Endometrial microvascular endothelial cells (primary cell): Measurements from ENCODE around the gene NUBPL. TPM values are rescaled to one million over a fixed set of nuclear protein-coding genes. Genes with fewer than 3 reads are reported as not detected.
"Not testable (repeated sequence)": the region's sequence is repeated elsewhere in the genome, so short reads cannot be mapped to it uniquely, and the experiment has no call there.

Experiments
- in situ Hi-C: cut with HindIII; loops from 2 replicates; pipeline ENCODE4 v1.10.0; 2017; ENCODE audit warnings: low sequenced_read_pairs, low pct_unique_long_range_greater_than_20kb; ENCODE audit errors: inconsistent ontology term
- total RNA-seq: library from RNA; depleted of rRNA; stranded (reverse); fragments of >200 nt; gene quantifications from one replicate; pipeline ENCODE4 v1.2.3, GENCODE V29; 2015; ENCODE audit errors: inconsistent ontology term

Gene NUBPL
- total RNA-seq, 1 donor from 2014 or later = 6.6 TPM

DNA sequence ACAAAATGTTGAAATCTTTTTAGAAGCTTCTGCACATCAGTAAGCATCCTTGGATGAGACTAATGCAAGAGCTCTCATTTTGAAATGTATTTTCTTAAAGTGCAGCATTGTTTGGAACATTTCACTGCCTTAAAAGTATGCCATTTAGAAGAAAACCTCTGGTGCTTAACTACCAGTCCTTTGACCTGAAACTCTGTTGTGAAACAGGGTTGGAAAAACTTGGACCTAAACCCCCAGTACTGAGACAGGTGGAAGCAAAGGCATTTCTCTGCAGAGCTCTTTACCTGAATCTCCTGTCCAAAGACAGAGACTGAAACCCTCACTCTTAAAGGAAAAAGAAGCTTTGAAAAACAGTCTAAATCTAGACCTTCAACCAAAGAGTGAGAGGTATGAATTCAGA is 207.2 kb downstream of the NUBPL start:
- in situ Hi-C loops = no loop called here

DNA sequence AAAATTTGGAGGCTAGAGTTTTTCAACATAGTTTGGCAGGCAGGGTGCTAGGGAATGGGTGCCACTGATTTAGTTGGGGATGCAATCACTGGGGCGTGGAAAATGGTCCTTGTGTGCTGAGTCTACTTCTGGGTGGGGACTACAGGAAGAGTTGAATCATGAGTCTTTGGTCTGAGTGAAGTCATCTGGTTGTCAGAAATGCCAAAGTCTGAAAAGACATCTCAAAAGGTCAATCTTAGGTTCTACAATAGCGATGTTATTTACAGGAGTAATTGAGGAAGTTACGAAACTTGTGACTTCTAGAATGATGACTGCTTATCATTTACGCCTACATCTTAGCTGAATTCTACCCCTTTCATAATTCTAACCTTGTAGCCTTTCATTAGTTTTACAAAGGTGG is 209.1 kb downstream of the NUBPL start:
- in situ Hi-C loops = no loop called here

DNA sequence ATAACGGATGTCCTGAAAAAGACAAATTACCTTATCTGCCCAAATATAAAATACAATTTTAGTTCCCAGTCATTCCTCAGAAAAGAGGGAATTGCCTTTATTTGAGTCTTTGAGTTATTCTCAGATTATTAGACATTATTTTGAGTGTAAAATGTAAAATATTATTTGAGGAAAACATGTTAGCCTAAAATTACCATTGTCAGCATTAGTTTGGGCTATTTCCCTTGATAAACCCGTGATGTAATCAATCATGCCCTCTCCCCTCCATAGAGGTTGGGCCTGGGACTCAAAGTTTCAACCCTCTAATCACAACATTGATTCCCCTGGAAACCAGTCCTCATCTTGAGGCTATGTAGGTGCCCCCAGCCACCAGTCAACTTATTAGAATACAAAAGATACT is 213.4 kb downstream of the NUBPL start:
- in situ Hi-C loops = no loop called here

DNA sequence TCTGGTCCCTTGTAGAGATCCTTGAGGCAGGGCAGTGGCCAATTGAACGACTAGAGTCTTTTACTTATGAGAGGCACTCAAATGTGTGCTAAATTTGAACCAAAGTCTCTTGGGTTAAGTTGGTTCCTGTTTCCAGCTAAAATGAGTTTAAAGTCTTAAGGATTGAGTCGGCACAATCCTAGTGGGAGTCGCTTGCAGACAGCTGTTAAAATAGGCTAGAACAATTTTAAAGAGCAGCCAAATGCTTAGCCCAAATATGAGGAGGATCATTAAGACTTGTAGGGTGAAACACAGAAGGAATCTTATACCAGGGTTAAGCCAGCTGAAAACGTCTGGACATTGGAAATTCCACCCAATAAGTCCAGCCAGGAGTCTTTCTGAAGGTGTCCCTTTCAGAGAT is 216.1 kb downstream of the NUBPL start:
- in situ Hi-C loops = no loop called here

DNA sequence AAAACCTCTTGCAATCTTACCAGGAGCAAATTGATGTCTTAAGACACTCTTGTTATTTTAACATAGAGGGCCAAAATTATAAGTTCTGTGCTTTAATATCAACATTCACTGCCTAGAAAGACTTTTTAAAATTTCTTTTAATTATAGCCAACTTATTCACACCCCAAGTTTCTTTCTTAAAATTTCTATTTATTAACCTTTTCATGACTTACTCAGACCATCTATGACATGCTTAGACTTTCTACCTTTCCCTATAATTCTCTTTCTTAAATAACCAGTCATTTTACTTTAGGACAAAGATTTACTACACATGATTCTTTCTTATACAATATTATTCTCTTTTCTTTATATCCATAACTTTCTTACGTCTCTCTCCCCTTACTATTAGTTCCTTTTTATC is 220.4 kb downstream of the NUBPL start:
- in situ Hi-C loops = no loop called here

DNA sequence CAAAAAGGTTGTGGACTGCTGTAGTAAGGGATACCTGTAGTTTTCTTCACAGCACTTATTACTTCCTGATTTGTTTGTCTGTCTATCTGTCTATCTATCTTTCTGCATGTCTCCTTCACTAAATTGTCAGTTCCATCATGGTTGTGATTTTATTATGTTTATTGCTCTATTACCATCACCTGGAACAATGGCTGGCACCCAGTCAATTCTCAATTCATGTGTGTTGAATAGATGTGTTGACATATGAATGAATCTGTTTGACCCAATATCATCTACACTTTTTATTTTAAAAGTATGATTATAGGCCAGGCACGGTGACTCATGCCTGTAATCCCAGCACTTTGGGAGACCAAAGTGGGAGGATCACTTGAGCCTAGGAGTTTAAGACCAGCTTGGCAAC is 224.4 kb downstream of the NUBPL start:
- in situ Hi-C loops = no loop called here

DNA sequence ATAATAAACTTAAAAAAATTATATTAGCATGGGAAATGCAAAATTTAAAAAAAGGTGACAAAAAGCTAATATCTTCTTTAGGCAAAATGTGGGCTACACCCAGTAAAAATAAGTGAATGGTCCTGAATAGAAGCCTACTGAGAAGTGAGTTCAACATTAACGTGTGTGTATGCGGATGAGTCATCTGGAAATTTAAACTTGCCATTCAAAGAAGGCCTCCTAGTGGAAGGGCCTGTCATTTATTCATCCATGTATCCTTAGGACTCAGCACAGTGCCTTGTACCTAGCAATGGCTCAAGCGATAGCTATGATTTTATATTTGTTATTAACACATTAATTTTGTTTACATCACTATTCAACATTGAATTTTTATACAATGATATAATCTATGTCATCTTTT is 226.2 kb downstream of the NUBPL start:
- in situ Hi-C loops = no loop called here

DNA sequence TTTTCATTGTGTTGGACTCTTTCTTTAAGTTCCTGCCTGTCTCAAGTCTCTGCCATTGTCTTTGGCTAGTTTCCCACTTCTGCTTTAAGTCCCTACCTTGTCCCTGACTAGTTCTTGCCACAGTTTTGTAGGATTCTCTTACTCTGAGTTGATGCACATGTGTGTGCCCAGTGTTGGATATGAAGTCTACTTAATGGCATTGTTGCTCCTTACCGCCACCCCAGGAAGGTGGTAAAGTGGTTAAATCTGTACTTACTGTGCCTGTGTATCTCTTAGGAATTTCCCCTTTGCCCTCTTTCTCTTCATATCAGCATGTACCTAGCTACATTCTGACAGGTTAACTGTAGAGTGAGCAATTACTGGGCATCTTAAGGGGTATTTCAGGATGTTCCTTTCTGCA is 227.1 kb downstream of the NUBPL start:
- in situ Hi-C loops = no loop called here

DNA sequence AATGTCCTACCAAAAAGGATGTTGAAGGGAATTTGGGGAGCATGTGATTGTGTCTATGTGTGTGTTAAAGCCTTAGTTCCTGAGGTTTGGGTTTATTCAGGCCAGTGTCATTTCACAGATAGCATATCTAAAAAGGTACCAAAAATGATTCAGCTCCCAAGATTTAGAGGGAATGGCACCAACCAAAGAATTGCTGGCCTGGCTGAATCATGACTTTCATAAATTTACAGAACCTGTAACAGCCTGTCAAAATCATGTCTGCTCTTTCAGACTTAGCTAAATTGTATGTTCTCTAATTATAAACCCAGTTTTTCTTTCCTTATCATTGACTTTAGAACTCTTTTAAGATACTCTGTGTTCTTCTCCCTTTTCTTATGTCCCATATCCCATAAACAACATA is 231.5 kb downstream of the NUBPL start:
- in situ Hi-C loops = no loop called here

DNA sequence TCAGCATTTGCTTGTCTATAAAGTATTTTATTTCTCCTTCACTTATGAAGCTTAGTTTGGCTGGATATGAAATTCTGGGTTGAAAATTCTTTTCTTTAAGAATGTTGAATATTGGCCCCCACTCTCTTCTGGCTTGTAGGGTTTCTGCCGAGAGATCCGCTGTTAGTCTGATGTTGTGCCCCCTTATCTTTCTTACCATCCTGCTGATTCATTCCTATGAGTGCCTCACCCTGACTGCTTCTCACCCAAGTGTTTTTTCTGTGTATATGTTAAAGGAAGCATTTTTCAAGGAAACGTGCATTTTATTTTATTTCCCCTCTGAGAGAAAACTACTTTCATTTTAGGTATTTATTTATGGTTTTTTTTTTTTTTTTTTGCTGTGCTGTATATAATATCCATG is 236.7 kb downstream of the NUBPL start:
- in situ Hi-C loops = not testable (repeated sequence)

DNA sequence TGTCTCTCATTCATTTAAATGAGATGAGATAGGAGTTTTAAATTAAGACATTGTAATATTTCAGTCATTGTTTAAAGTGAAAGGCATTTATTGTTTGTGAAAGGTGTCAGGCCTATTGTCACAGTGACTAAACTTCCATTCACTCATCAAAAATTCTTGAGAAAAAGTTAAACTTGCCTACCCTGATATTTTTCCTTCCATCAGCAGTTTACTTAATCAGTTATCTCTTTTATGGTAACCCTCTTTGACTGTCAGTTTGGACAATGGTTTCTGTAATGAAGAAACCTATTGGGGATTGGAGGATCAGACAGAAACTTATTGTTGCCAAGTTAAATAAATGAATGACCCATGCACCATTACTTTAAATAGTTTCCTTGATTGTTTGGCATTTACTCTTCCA is 241.6 kb downstream of the NUBPL start:
- in situ Hi-C loops = no loop called here

DNA sequence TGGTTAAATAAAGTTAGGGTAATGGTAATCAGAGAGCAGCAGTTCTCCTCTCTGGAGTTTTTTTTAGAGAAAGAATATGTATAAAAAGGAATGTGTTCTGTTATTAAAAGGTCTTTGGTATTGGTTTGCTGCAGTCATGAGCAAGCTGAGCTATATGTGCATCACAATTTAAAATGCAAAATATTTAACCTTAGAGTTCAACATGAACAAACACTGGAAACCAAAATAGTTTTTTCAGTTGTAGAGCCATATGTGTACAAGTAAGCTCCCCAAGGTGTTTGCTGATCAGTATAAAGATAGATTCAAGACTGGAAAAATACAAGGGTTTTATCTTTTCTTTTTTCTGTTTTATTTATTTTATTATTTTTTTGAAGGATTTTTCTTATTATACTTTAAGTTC is 245.0 kb downstream of the NUBPL start:
- in situ Hi-C loops = no loop called here

DNA sequence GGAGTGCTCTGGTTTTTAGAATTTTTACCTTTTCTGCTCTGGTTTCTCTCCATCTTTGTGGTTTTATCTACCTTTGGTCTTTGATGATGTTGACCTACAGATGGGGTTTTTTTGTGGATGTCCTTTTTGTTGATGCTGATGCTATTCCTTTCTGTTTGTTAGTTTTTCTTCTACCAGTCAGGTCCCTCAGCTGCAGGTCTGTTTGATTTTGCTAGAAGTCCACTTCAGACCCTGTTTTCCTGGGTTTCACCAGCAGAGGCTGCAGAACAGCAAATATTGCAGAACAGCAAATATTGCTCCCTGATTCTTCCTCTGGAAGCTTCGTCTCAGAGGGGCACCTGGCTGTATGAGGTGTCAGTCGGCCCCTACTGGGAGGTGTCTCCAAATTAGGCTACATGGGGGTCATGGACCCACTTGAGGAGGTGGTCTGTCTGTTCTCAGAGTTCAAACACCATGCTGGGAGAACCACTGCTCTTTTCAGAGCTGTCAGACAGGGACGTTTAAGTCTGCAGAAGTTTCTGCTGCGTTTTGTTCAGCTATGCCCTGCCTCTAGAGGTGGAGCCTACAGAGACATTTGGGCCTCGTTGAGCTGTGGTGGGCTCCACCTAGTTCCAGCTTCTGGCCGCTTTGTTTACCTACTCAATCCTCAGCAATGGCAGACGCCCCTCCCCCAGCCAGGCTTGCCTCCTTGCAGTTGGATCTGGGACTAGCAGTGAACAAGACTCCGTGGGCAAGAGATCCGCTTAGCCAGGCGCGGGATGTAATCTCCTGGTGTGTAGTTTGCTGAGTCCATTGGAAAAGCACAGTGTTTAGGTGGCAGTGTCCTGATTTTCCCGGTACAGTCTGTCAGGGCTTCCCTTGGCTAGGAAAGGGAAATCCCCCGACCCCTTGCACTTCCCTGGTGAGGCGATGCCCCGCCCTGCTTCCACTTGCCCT is 250.8 kb downstream of the NUBPL start:
- in situ Hi-C loops = not testable (repeated sequence)

DNA sequence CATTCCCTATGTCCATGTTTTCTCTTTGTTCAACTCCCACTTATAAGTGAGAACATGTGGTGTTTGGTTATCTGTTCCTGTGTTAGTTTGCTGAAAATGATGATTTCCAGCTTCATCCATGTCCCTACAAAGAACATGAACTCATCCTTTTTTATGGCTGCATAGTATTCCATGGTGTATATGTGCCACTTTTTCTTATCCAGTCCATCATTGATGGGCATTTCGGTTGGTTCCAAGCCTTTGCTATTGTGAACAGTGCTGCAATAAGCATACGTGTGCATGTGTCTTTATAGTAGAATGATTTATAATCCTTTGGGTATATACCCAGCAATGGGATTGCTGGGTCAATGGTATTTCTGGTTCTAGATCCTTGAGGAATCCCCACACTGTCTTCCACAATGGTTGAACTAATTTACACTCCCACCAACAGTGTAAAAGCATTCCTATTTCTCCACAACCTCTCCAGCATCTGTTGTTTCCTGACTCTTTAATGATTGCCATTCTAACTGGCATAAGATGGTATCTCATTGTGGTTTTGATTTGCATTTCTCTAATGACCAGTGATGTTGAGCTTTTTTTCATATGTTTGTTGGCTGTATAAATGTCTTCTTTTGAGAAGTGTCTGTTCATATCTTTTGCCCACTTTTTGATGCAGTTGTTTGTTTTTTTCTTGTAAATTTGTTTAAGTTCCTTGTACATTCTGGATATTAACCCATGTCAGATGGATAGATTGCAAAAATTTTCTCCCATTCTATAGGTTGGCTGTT is 252.7 kb downstream of the NUBPL start:
- in situ Hi-C loops = not testable (repeated sequence)

DNA sequence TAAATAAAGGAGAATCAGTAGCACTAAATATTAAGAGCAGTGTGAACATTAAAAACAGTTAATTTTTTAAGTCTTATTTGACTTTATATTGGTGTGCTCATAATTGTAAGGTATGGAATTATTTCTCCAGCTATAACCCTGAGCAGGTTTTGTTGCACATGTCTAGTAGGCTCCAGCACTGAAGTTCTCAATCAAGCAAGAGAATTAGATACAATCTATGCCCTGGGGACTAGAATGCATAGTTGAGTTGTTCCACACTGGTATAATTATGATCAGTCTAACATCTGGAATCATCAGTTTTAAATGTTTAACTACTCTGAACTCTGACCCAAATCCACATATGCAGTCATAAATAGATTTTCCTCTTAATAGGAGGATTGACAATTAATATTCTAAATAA is 258.1 kb downstream of the NUBPL start:
- in situ Hi-C loops = no loop called here

DNA sequence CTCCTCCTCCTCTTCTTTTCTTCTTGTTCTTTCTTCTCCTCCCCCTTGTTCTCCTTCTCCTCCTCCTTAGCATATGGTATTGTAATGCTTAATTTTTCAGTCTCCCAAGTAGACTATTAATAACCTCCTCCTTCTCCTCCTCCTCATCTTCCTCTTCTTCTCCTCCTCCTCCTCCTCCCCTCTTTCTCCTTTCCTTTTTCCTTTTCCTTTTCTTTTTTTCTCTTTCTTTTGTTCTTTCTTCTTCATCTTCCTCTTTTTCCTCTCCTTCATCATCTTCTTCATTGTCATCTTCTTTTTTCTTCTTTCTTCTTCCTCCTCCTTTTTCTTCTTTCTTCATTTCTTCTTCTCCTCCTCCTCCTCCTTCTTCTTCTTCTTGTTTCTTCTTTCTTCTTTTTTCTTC is 264.3 kb downstream of the NUBPL start:
- in situ Hi-C loops = no loop called here

DNA sequence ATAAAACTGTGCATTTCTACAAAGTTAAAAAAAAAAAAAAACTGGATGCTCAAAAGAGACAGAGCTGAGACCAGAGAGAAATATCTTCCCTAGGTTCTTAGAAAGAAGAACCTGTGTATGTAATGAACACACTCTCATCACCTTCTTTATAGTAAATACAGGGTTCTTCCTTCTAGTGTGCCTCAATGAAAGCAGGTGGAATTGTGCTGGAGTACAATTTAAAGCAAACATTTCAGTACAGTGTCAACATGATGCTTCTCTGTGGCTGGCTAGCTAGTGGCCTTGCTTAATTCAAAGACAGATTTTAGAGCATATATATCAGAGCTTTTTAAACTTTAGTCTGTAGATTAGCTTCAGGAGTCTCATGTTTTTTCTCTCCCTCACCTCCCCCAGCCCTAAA is 266.1 kb downstream of the NUBPL start:
- in situ Hi-C loops = no loop called here

DNA sequence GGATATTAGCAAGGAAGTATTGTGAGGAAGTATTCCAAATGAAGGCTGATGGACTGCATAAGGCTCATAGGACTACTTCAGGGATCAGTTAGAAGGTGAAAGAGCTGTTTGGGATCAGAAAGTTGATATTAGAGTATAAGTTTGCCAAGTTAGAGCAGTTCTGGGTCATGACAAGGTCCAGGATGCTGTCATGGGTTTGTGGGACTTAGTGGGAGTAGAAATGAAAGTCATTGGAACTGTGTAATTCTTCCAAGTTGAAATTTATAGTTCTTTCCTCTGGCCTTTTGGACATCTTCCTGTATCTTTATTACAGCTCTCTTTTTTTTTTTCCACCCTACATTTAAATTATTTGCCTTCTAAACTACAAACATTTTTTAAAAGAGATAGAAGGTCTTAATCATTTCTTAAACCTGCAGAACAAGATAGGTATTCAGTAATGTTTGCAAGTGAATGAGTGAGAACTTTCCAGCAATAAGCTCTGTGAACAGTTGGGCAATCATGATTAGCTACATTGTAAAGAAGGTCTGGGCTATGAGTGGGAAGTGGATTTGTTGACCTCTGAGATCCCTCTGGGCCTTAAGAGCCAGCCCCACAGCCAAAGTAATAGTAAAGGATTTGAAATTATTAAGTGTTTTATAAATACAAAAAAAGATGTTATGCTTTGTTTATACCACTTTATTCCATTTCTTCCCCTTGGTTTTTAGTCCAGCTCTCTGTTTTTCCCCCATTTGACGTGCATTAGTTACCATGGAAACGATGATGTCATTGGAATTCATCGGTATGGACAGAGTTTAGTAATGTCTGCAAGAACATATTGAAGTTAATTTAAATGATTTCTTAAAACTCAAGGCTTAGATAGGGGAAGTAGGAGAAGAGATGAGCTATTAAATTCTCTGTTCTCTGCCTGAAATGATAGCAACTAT is 268.0 kb downstream of the NUBPL start:
- in situ Hi-C loops = no loop called here

DNA sequence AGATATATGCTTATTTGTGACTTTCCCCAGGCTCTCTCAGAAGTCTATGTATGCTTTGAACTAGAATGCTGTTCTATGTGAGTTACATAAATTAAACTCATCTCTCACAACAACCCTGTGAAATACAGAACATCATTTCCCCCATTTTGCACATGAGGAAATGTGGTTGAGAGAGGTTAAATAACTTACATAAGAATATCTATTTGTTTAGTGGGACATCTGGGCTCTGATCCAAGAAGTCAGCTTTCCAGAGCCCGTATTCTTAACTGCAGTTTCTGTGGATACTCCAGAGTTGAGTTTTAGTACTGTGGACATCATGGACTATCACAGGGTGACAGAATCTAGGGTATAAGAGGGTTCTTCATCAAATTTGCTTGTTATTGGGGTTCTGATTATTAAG is 273.4 kb downstream of the NUBPL start:
- in situ Hi-C loops = no loop called here
